GM12878 (cell line): ENCODE data around the gene OSM. TPM values are rescaled to one million over a fixed set of nuclear protein-coding genes. Genes with fewer than 3 reads are reported as not detected.

Experiments
- ATAC-seq: fragments of 200-7000 bp; cut with Tn5 transposase; 3 replicates; pipeline ENCODE4 v1.9.1; 2020; ENCODE audit warnings: mild to moderate bottlenecking, moderate library complexity
- BruUV-seq: library from RNA; stranded (reverse); fragments of 400-500 nt; replicated peaks from 2 replicates; lab custom pipeline; 2021; lab: Mats Ljungman, UMichigan
- CTCF ChIA-PET: fragments of 300-600 bp; sonication (Branson Sonifier 250); formaldehyde crosslinking; extraction: SDS; loops from one replicate; lab custom pipeline; 2021; ENCODE audit warnings: inconsistent platforms; lab: Yijun Ruan, JAX
- POLR2A ChIA-PET: fragments of 350-600 bp; formaldehyde crosslinking; extraction: SDS; loops from one replicate; lab custom pipeline; 2021; ENCODE audit warnings: inconsistent platforms; lab: Charles Lee
- RAD21 ChIA-PET: fragments of 300-600 bp; sonication (Branson Sonifier 250); formaldehyde crosslinking; loops from one replicate; lab custom pipeline; 2023; ENCODE audit warnings: antibody characterized with exemption; ENCODE audit not compliant: unreplicated experiment; lab: Charles Lee
- SMC1A ChIA-PET: fragments of 300-600 bp; sonication (Branson Sonifier 250); formaldehyde crosslinking; loops from one replicate; lab custom pipeline; 2023; ENCODE audit not compliant: unreplicated experiment, uncharacterized antibody; lab: Charles Lee
- DNase-seq: peaks from one replicate; pipeline ENCODE4 v3.0.0-alpha.2; 2011; ENCODE audit warnings: low read depth, low spot score
- FAIRE-seq: peaks from 3 replicates; lab custom pipeline; 2011; peaks lifted over from hg19 to GRCh38; lab: Jason Lieb, UNC
- H2AFZ ChIP-seq: 2 replicates; pipeline ENCODE4 v1.6.0; 2011; ENCODE audit warnings: low read depth, low read length, control low read depth; ENCODE audit not compliant: control insufficient read depth
- H3K27ac ChIP-seq: 2 replicates; pipeline ENCODE4 v1.5.1; 2011; ENCODE audit warnings: control low read depth; ENCODE audit not compliant: control insufficient read depth, insufficient read depth
- H3K27me3 ChIP-seq, 2 experiments: replicated peaks in 1 of 2; 2 replicates each; pipeline versions ENCODE4 v1.6.0 to v1.6.1; 2011; ENCODE audit warnings: low read length in 1 of 2; ENCODE audit not compliant: control insufficient read depth in 2 of 2, insufficient read depth in 2 of 2
- H3K36me3 ChIP-seq, 2 experiments: 2 replicates each; pipeline ENCODE4 v1.5.1; 2011; ENCODE audit warnings: low read length in 1 of 2; ENCODE audit not compliant: control insufficient read depth in 2 of 2, insufficient read depth in 2 of 2
- H3K4me1 ChIP-seq: 2 replicates; pipeline ENCODE4 v1.6.1; 2011; ENCODE audit warnings: mild to moderate bottlenecking, low read length, moderate library complexity, mixed read lengths; ENCODE audit not compliant: control insufficient read depth, insufficient read depth
- H3K4me2 ChIP-seq: 2 replicates; pipeline ENCODE4 v1.6.0; 2011; ENCODE audit warnings: control low read depth; ENCODE audit not compliant: control insufficient read depth, insufficient read depth
- H3K4me3 ChIP-seq: fragments of 200-600 bp; sonication (generic); 2 replicates; pipeline ENCODE4 v1.5.1; 2016
- H3K79me2 ChIP-seq: 2 replicates; pipeline ENCODE4 v1.6.0; 2011; ENCODE audit warnings: low read length; ENCODE audit not compliant: control insufficient read depth, insufficient read depth
- H3K9ac ChIP-seq: 2 replicates; pipeline ENCODE4 v1.8.0; 2011; ENCODE audit warnings: low read length, control low read depth, mixed read lengths; ENCODE audit not compliant: control insufficient read depth, insufficient read depth
- H3K9me3 ChIP-seq: replicated peaks from 3 replicates; pipeline ENCODE4 v1.5.1; 2011; ENCODE audit warnings: mild to moderate bottlenecking, low read length; ENCODE audit not compliant: control insufficient read depth, insufficient read depth
- H4K20me1 ChIP-seq: 2 replicates; pipeline ENCODE4 v1.6.0; 2011; ENCODE audit not compliant: control insufficient read depth, insufficient read depth
- CBX5 ChIP-seq: sonication (generic); IDR thresholded peaks from 2 replicates; pipeline ENCODE4 v1.6.1; 2016; ENCODE audit warnings: low read depth, moderate library complexity, mild to moderate bottlenecking, inconsistent platforms
- CHD1 ChIP-seq: IDR thresholded peaks from 2 replicates; pipeline ENCODE4 v1.6.1; 2012; ENCODE audit warnings: low read depth, low read length, improper control_type of control experiment
- MTA2 ChIP-seq: fragments of 450-650 bp; IDR thresholded peaks from 2 replicates; pipeline ENCODE4 v1.6.1; 2016; ENCODE audit warnings: low read depth, mild to moderate bottlenecking, moderate library complexity
- NR2F1 ChIP-seq: fragments of 450-650 bp; conservative IDR thresholded peaks from 2 replicates; pipeline ENCODE4 v1.6.1; 2017; ENCODE audit warnings: mild to moderate bottlenecking
- SUPT20H ChIP-seq: IDR thresholded peaks from 2 replicates; pipeline ENCODE4 v1.6.1; 2011; ENCODE audit warnings: low read depth, mild to moderate bottlenecking, low read length, moderate library complexity, borderline replicate concordance; ENCODE audit not compliant: control insufficient read depth
- TARDBP ChIP-seq: IDR thresholded peaks from 2 replicates; pipeline ENCODE4 v1.6.1; 2016; ENCODE audit warnings: borderline replicate concordance
- ZNF274 ChIP-seq: IDR thresholded peaks from one replicate; pipeline ENCODE4 v1.8.0; 2011; ENCODE audit not compliant: insufficient read length, insufficient read depth
- ZNF384 ChIP-seq: IDR thresholded peaks from 2 replicates; pipeline ENCODE4 v1.6.1; 2012; ENCODE audit warnings: low read depth, mild to moderate bottlenecking, low read length, improper control_type of control experiment, borderline replicate concordance
- ZZZ3 ChIP-seq: IDR thresholded peaks from 2 replicates; pipeline ENCODE4 v1.6.1; 2011; ENCODE audit warnings: low read depth; ENCODE audit not compliant: control insufficient read depth, insufficient read length
- WGBS: methylation state at CpG from one replicate; pipeline ENCODE4 v1.1.6; 2016; ENCODE audit warnings: low lambda C conversion rate; ENCODE audit not compliant: insufficient replicate concordance, insufficient coverage; ENCODE audit errors: missing lambda C conversion rate; 5-methylcytosine and 5-hydroxymethylcytosine counted together
- in situ Hi-C: fragments of 300-500 bp; cut with MboI; formaldehyde crosslinking; loops from 9 replicates; pipeline ENCODE4 v1.14.3; 2018; ENCODE audit warnings: mixed read lengths
- intact Hi-C: fragments of 100-400 bp; cut with micrococcal nuclease; formaldehyde crosslinking; loops from one replicate; pipeline ENCODE4 v1.14.2; 2022; ENCODE audit not compliant: unreplicated experiment
- polyA plus RNA-seq, 11 experiments: library from polyadenylated mRNA; depleted of rRNA in 4 of 11; unstranded in 6 of 11; stranded (reverse) in 5 of 11; fragments of >200 nt; fragmentation: Nextera tagmentation in 4 of 11; fragmentation: Illumina TruSeq in 1 of 11; extraction: Ambion mirVana in 4 of 11; extraction: Trizol in 1 of 11; gene quantifications; 1 replicate in 1 of 11; 2 replicates in 10 of 11; pipeline versions ENCODE4 v1.2.1 to v1.2.3, GENCODE V29; 2011 to 2016; ENCODE audit warnings: inconsistent platforms in 2 of 11, missing spikeins in 2 of 11, low read depth in 1 of 11
- total RNA-seq, 4 experiments: library from RNA; depleted of rRNA in 3 of 4; stranded (reverse); fragments of >200 nt in 3 of 4; fragmentation: Illumina TruSeq in 1 of 4; extraction: Trizol in 1 of 4; gene quantifications; 2 replicates each; pipeline versions ENCODE4 v1.2.1 to v1.2.3, GENCODE V29; 2013 to 2021
- TF ChIP-seq, protein P1 (sequence below): fragments of 450-650 bp; IDR thresholded peaks from 2 replicates; pipeline ENCODE4 v1.6.1; 2016; ENCODE audit warnings: mild to moderate bottlenecking
- TF ChIP-seq, protein P2 (sequence below): IDR thresholded peaks from 2 replicates; pipeline ENCODE4 v1.6.1; 2012; ENCODE audit warnings: low read length, inconsistent platforms
- TF ChIP-seq, protein P3 (sequence below): IDR thresholded peaks from 2 replicates; pipeline ENCODE4 v1.6.1; 2011; ENCODE audit warnings: mild to moderate bottlenecking, low read depth, low read length, moderate library complexity; ENCODE audit not compliant: insufficient replicate concordance

OSM gene
- total and polyA plus RNA-seq, 10 of the 15 experiments (the other 5 are each of a cell fraction or from before 2014, with no cell fraction given) = 0.06 to 1.4 (median 0.59) TPM

DNA sequence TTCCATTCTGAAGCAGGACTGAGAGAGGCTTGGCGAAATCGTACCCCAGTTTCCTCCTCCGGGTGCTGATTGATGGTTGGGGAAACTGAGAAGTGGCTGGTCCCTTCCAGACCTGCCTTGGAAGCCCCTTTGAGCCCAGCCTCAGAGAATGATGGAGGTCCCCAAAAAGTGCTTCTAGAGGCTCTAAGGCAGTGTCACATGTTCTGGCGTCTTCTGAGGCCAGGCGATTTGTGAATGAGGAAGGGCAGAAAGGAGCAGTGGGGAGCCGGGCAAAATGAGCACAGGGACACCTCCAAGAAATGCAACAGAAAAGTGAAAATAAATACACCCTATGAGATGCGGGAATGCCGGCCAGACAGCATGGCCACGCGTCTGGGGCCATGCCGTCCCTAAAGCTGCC, 19.1 kb downstream of the OSM start:
- WGBS = 44% methylated on average over 9 of the region's 11 CpGs
- TF ChIP-seq, protein P1, sequence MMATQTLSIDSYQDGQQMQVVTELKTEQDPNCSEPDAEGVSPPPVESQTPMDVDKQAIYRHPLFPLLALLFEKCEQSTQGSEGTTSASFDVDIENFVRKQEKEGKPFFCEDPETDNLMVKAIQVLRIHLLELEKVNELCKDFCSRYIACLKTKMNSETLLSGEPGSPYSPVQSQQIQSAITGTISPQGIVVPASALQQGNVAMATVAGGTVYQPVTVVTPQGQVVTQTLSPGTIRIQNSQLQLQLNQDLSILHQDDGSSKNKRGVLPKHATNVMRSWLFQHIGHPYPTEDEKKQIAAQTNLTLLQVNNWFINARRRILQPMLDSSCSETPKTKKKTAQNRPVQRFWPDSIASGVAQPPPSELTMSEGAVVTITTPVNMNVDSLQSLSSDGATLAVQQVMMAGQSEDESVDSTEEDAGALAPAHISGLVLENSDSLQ = no peak
- TF ChIP-seq, protein P2, sequence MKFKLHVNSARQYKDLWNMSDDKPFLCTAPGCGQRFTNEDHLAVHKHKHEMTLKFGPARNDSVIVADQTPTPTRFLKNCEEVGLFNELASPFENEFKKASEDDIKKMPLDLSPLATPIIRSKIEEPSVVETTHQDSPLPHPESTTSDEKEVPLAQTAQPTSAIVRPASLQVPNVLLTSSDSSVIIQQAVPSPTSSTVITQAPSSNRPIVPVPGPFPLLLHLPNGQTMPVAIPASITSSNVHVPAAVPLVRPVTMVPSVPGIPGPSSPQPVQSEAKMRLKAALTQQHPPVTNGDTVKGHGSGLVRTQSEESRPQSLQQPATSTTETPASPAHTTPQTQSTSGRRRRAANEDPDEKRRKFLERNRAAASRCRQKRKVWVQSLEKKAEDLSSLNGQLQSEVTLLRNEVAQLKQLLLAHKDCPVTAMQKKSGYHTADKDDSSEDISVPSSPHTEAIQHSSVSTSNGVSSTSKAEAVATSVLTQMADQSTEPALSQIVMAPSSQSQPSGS = no peak
- TF ChIP-seq TARDBP (no peak), CBX5 (no peak), SUPT20H (no peak), MTA2 (no peak), ZNF274 (no peak), CHD1 (no peak), ZNF384 (no peak), NR2F1 (no peak), ZZZ3 (no peak)
- TF ChIP-seq, protein P3, sequence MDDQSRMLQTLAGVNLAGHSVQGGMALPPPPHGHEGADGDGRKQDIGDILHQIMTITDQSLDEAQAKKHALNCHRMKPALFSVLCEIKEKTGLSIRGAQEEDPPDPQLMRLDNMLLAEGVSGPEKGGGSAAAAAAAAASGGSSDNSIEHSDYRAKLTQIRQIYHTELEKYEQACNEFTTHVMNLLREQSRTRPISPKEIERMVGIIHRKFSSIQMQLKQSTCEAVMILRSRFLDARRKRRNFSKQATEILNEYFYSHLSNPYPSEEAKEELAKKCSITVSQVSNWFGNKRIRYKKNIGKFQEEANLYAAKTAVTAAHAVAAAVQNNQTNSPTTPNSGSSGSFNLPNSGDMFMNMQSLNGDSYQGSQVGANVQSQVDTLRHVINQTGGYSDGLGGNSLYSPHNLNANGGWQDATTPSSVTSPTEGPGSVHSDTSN = no peak
- Histone ChIP-seq H3K27me3 (peaks cover 3 to 4% of the 10 kb centered on the region in 2 experiments; a peak in 2 of 4 replicates), H3K4me3 (no peak overlapping the region), H3K9ac (no peak overlapping the region), H3K27ac (no peak overlapping the region), H3K4me2 (no peak overlapping the region), H3K79me2 (no peaks in the 10 kb centered on the region), H4K20me1 (no peaks in the 10 kb centered on the region), H3K4me1 (peaks cover under 1% of the 10 kb centered on the region; the same call in 1 of the 2 replicates), H3K36me3 (no peaks in the 10 kb centered on the region), H3K9me3 (no peaks in the 10 kb centered on the region), H2AFZ (no peak overlapping the region)
- no peak for ATAC-seq
- intact Hi-C loops = no loop called here
- CTCF ChIA-PET = no interaction called here
- RAD21 ChIA-PET = no interaction called here
- DNase-seq = no peak
- SMC1A ChIA-PET = no interaction called here
- POLR2A ChIA-PET = no interaction called here
- no peak for FAIRE-seq
- in situ Hi-C loops = no loop called here
- no TSS peak for BruUV-seq
